ENCODE results near the gene PAPSS2.

The PAPSS2 gene

GRCh38 chr10:87661861-87662785 lies 2.4 kb downstream of the PAPSS2 start:
- H3K27ac ChIP-seq = no peak overlapping the region
- no peak for TF ChIP-seq CTCF (conservative IDR thresholded peaks at IDR 0.05)
- no peak for TF ChIP-seq ZFX (IDR thresholded peaks at IDR 0.05)

GRCh38 chr10:87664276-87664701 lies 4.6 kb downstream of the PAPSS2 start:
- no peak for TF ChIP-seq ZFX (IDR thresholded peaks at IDR 0.05)
- TF ChIP-seq CTCF (conservative IDR thresholded peaks at IDR 0.05) = no peak
- no peak overlapping the region for H3K27ac ChIP-seq

- H3K27ac ChIP-seq = no peak overlapping the region
- no peak for TF ChIP-seq CTCF (conservative IDR thresholded peaks at IDR 0.05)
- TF ChIP-seq ZFX (IDR thresholded peaks at IDR 0.05) = no peak
Measured at GRCh38 chr10:87667493-87667892, 7.8 kb downstream of the PAPSS2 start.

- no peak for TF ChIP-seq CTCF (conservative IDR thresholded peaks at IDR 0.05)
- TF ChIP-seq ZFX (IDR thresholded peaks at IDR 0.05) = no peak
- H3K27ac ChIP-seq = no peak overlapping the region
Measured at GRCh38 chr10:87668324-87669074, 8.8 kb downstream of the PAPSS2 start.

GRCh38 chr10:87669752-87670151 lies 10.1 kb downstream of the PAPSS2 start:
- TF ChIP-seq ZFX (IDR thresholded peaks at IDR 0.05) (no peak), CTCF (conservative IDR thresholded peaks at IDR 0.05) (no peak)
- H3K27ac ChIP-seq = no peak overlapping the region

- no peak overlapping the region for H3K27ac ChIP-seq
- TF ChIP-seq ZFX (IDR thresholded peaks at IDR 0.05) (no peak), CTCF (conservative IDR thresholded peaks at IDR 0.05) (no peak)
Measured at GRCh38 chr10:87670586-87670985, 10.9 kb downstream of the PAPSS2 start.
